Liver (tissue), 9 donors: ENCODE measurements around the gene PLAAT5. TPM values are rescaled to one million over a fixed set of nuclear protein-coding genes. Genes with fewer than 3 reads are reported as not detected.

Experiments used
- DNase-seq: peaks from one replicate; pipeline ENCODE4 v3.0.0-alpha.2; 2017; ENCODE audit warnings: low spot score
- H3K27ac ChIP-seq, 2 donors: one replicate each; pipeline ENCODE4 v1.7.0; 2013; ENCODE audit warnings: inconsistent platforms in 2 of 2, low read length in 2 of 2, control low read depth in 1 of 2, low read depth in 1 of 2, mild to moderate bottlenecking in 1 of 2
- H3K27me3 ChIP-seq, 4 donors: one replicate each; pipeline versions ENCODE4 v1.6.1 to v1.7.0; 2013; ENCODE audit warnings: low read length in 3 of 4, inconsistent platforms in 1 of 4, mild to moderate bottlenecking in 1 of 4, moderate library complexity in 1 of 4; ENCODE audit not compliant: control insufficient read depth in 4 of 4, insufficient read depth in 4 of 4
- H3K36me3 ChIP-seq, 4 donors: one replicate each; pipeline versions ENCODE4 v1.6.1 to v1.7.0; 2013; ENCODE audit warnings: low read length in 3 of 4, mild to moderate bottlenecking in 3 of 4, low read depth in 1 of 4, moderate library complexity in 1 of 4; ENCODE audit not compliant: control insufficient read depth in 4 of 4, insufficient read depth in 3 of 4
- H3K4me1 ChIP-seq, 4 donors: one replicate each; pipeline versions ENCODE4 v1.6.1 to v1.7.0; 2013; ENCODE audit warnings: low read length in 3 of 4, mild to moderate bottlenecking in 3 of 4, moderate library complexity in 1 of 4; ENCODE audit not compliant: control insufficient read depth in 4 of 4, insufficient read depth in 4 of 4
- H3K4me3 ChIP-seq, 3 donors: one replicate each; pipeline versions ENCODE4 v1.6.1 to v1.7.0; 2013; ENCODE audit warnings: low read length in 3 of 3, control low read depth in 1 of 3, low read depth in 1 of 3, mild to moderate bottlenecking in 1 of 3
- H3K9ac ChIP-seq, 2 donors: one replicate each; pipeline ENCODE4 v1.7.0; 2013; ENCODE audit warnings: low read length in 2 of 2, mild to moderate bottlenecking in 2 of 2, moderate library complexity in 2 of 2, control low read depth in 1 of 2, low read depth in 1 of 2
- H3K9me3 ChIP-seq, 4 donors: one replicate each; pipeline versions ENCODE4 v1.6.1 to v1.7.0; 2013; ENCODE audit warnings: low read length in 3 of 4; ENCODE audit not compliant: control insufficient read depth in 4 of 4
- ATF3 ChIP-seq: IDR thresholded peaks from 2 replicates; pipeline ENCODE4 v1.6.1; 2016; ENCODE audit warnings: antibody characterized with exemption
- CTCF ChIP-seq: fragments of 150-350 bp; IDR thresholded peaks from 2 replicates; pipeline ENCODE4 v1.5.1; 2017; ENCODE audit warnings: improper control_type of control experiment, low read depth, low read length; ENCODE audit not compliant: missing input control
- EGR1 ChIP-seq, 2 donors: IDR thresholded peaks; 2 replicates each; pipeline ENCODE4 v1.6.1; 2016 to 2018; ENCODE audit warnings: antibody characterized with exemption in 2 of 2, low read depth in 2 of 2
- FOXA1 ChIP-seq: IDR thresholded peaks from 2 replicates; pipeline ENCODE4 v1.6.1; 2016; ENCODE audit warnings: antibody characterized with exemption
- FOXA2 ChIP-seq: IDR thresholded peaks from 2 replicates; pipeline ENCODE4 v1.6.1; 2016; ENCODE audit warnings: antibody characterized with exemption
- GABPA ChIP-seq, 2 donors: IDR thresholded peaks in 1 of 2; conservative IDR thresholded peaks in 1 of 2; 2 replicates each; pipeline ENCODE4 v1.6.1; 2016; ENCODE audit warnings: antibody characterized with exemption in 2 of 2, mild to moderate bottlenecking in 1 of 2, moderate library complexity in 1 of 2
- HNF4A ChIP-seq, 2 donors: conservative IDR thresholded peaks; 2 replicates each; pipeline ENCODE4 v1.6.1; 2016; ENCODE audit warnings: antibody characterized with exemption in 2 of 2, mild to moderate bottlenecking in 2 of 2
- JUND ChIP-seq, 2 donors: IDR thresholded peaks; 2 replicates each; pipeline ENCODE4 v1.6.1; 2016; ENCODE audit warnings: antibody characterized with exemption in 2 of 2
- MAX ChIP-seq: IDR thresholded peaks from 2 replicates; pipeline ENCODE4 v1.6.1; 2016; ENCODE audit warnings: antibody characterized with exemption
- NR2F2 ChIP-seq: IDR thresholded peaks from 2 replicates; pipeline ENCODE4 v1.6.1; 2016; ENCODE audit warnings: antibody characterized with exemption
- RAD21 ChIP-seq, 2 donors: IDR thresholded peaks; 2 replicates each; pipeline ENCODE4 v1.6.1; 2016; ENCODE audit warnings: antibody characterized with exemption in 2 of 2, mild to moderate bottlenecking in 2 of 2
- REST ChIP-seq: IDR thresholded peaks from 2 replicates; pipeline ENCODE4 v1.6.1; 2016; ENCODE audit warnings: antibody characterized with exemption, mild to moderate bottlenecking
- RXRA ChIP-seq, 2 donors: IDR thresholded peaks; 2 replicates each; pipeline ENCODE4 v1.6.1; 2017 to 2018; ENCODE audit warnings: antibody characterized with exemption in 2 of 2, mild to moderate bottlenecking in 1 of 2
- TAF1 ChIP-seq: conservative IDR thresholded peaks from 2 replicates; pipeline ENCODE4 v1.6.1; 2016; ENCODE audit warnings: antibody characterized with exemption, mild to moderate bottlenecking
- ZBTB33 ChIP-seq: IDR thresholded peaks from 2 replicates; pipeline ENCODE4 v1.6.1; 2016; ENCODE audit warnings: antibody characterized with exemption
- WGBS: extraction: QIAGEN DNeasy Blood & Tissue Kit; methylation state at CpG from one replicate; pipeline ENCODE4 v1.1.7; 2013; 5-methylcytosine and 5-hydroxymethylcytosine counted together
- polyA plus RNA-seq, 2 donors: library from polyadenylated mRNA; stranded (reverse) in 1 of 2; unstranded in 1 of 2; fragments of 200-250 nt in 1 of 2; fragments of >200 nt in 1 of 2; fragmentation: Nextera tagmentation in 1 of 2; extraction: Ambion mirVana in 1 of 2; gene quantifications; one replicate each; pipeline versions ENCODE4 v1.2.1 to v1.2.3, GENCODE V29; 2013 to 2015
- total RNA-seq, 2 donors: library from RNA; depleted of rRNA; stranded (reverse); fragments of >200 nt; gene quantifications; one replicate each; pipeline ENCODE4 v1.2.3, GENCODE V29; 2014
- donor health status: healthy.
- donor health status: healthy.
- donor health status: healthy.
- donor health status: healthy.
- donor health status: healthy.

The PLAAT5 gene
- total and polyA plus RNA-seq, 4 donors = 0.03 to 1.4 TPM; not detected in 2

GRCh38 chr11:63489879-63490278 is 1.1 kb downstream of the PLAAT5 start:
- TF ChIP-seq RXRA (IDR thresholded peaks at IDR 0.05) (no peak), FOXA1 (no peak)
- Histone ChIP-seq H3K27me3 (no peaks in the 10 kb centered on the region), H3K4me3 (no peak overlapping the region), H3K4me1 (peaks cover 3 to 23% (median 21%) of the 10 kb centered on the region in 4 donors), H3K9me3 (no peaks in the 10 kb centered on the region), H3K9ac (no peak overlapping the region), H3K27ac (no peak overlapping the region), H3K36me3 (no peaks in the 10 kb centered on the region)
- no peak for DNase-seq
- 77% methylated on average over 3 of the region's 3 CpGs for WGBS

- Histone ChIP-seq H3K9me3 (no peaks in the 10 kb centered on the region), H3K27me3 (no peaks in the 10 kb centered on the region), H3K4me1 (peaks cover 3 to 13% (median 10%) of the 10 kb centered on the region in 4 donors), H3K27ac (no peak overlapping the region), H3K4me3 (no peak overlapping the region), H3K36me3 (no peaks in the 10 kb centered on the region), H3K9ac (no peak overlapping the region)
- TF ChIP-seq RAD21 (IDR thresholded peaks at IDR 0.05) (no peak), EGR1 (IDR thresholded peaks at IDR 0.05; ENCODE audit: low read depth in 2 of 2) (no peak), MAX (no peak), TAF1 (no peak), ATF3 (no peak), FOXA2 (no peak), NR2F2 (no peak), RXRA (IDR thresholded peaks at IDR 0.05) (no peak), JUND (IDR thresholded peaks at IDR 0.05) (no peak), FOXA1 (no peak), REST (no peak), GABPA (IDR thresholded peaks at IDR 0.05 in 1 of 2, conservative IDR thresholded peaks at IDR 0.05 in 1 of 2) (no peak), ZBTB33 (no peak), HNF4A (conservative IDR thresholded peaks at IDR 0.05) (no peak), CTCF (no peak)
- 81% methylated on average over 1 of the region's 1 CpG for WGBS
- DNase-seq = no peak
These were observed 2.2 kb downstream of the PLAAT5 start for GRCh38 chr11:63488789-63489188.
